H1 (cell line): ENCODE measurements around the gene GPR139. TPM values are rescaled to one million over a fixed set of nuclear protein-coding genes. Genes with fewer than 3 reads are reported as not detected.

Experiments used
- CBX8 ChIP-seq: fragments of 300-800, 300-1000 bp; sonication (generic); IDR thresholded peaks from 2 replicates; pipeline ENCODE4 v1.7.1; 2016; ENCODE audit warnings: low read depth, low read length, borderline replicate concordance
- HDAC2 ChIP-seq, 2 experiments: fragments of 300-600 bp in 1 of 2; sonication (generic) in 1 of 2; IDR thresholded peaks; 2 replicates each; pipeline ENCODE4 v1.6.1; 2011 to 2012; ENCODE audit warnings: low read depth in 2 of 2, low read length in 2 of 2, mild to moderate bottlenecking in 2 of 2, moderate library complexity in 2 of 2, borderline replicate concordance in 1 of 2, inconsistent platforms in 1 of 2
- HDAC6 ChIP-seq: IDR thresholded peaks from one replicate; pipeline ENCODE4 v1.7.1; 2012; ENCODE audit warnings: low read depth, mild to moderate bottlenecking, inconsistent platforms, low read length, moderate library complexity
- JUN ChIP-seq: IDR thresholded peaks from 2 replicates; pipeline ENCODE4 v1.6.1; 2011; ENCODE audit warnings: low read depth, mild to moderate bottlenecking, improper control_type of control experiment, low read length
- NRF1 ChIP-seq: IDR thresholded peaks from 2 replicates; pipeline ENCODE4 v1.6.1; 2011; ENCODE audit warnings: mild to moderate bottlenecking, low read depth, low read length, improper control_type of control experiment
- RFX5 ChIP-seq: IDR thresholded peaks from 2 replicates; pipeline ENCODE4 v1.6.1; 2011; ENCODE audit warnings: low read depth, low read length, improper control_type of control experiment, borderline replicate concordance
- RXRA ChIP-seq: IDR thresholded peaks from 2 replicates; pipeline ENCODE4 v1.6.1; 2011; ENCODE audit warnings: low read depth, mild to moderate bottlenecking, low read length, moderate library complexity; ENCODE audit not compliant: insufficient read depth
- polyA plus RNA-seq, 7 experiments: library from polyadenylated mRNA; depleted of rRNA in 3 of 7; stranded (reverse) in 5 of 7; unstranded in 2 of 7; fragments of >200 nt in 5 of 7; fragments of 200-250 nt in 2 of 7; gene quantifications; 1 replicate in 5 of 7; 2 replicates in 1 of 7; 4 replicates in 1 of 7; pipeline versions ENCODE4 v1.2.1 to v1.2.3, GENCODE V29; 2011 to 2013; ENCODE audit warnings: missing spikeins in 2 of 7, mixed read lengths in 2 of 7
- total RNA-seq: library from RNA; stranded (reverse); fragmentation: NEBNext Ultra II Directional; extraction: Animal tissue kit (Norgen Biotek cat#: 25700); gene quantifications from 2 replicates; pipeline ENCODE4 v1.2.1, GENCODE V29; 2021
- TF ChIP-seq, protein P1 (sequence below): fragments of 300-600 bp; sonication (generic); IDR thresholded peaks from 2 replicates; pipeline ENCODE4 v1.7.1; 2012; ENCODE audit warnings: low read length, moderate library complexity, mild to moderate bottlenecking, inconsistent platforms; ENCODE audit not compliant: insufficient replicate concordance

Gene GPR139
- total and polyA plus RNA-seq, 2 of the 8 experiments (the other 6 are each of a cell fraction or from before 2014, with no cell fraction given) = 0.84 to 2.2 TPM

DNA sequence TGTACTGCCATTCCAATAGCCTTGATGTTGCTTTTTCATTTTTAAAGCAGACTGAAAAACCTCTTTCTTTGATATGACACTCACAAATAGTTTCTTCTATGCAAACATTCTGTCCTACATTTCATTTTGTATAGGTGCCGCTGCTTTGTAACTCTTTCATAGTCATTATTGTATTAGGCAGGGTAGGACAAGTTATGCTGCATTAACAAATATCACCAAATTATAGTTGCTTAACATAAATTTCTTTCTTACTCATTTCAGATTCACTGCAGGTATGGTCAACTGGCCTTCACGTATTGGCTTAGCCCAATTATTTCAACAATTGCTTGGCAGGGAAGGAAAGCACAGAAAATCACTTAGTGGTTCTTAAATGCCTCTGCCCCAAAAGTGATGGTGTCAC lies 70.8 kb downstream of the GPR139 start (continued):
- TF ChIP-seq, protein P1, sequence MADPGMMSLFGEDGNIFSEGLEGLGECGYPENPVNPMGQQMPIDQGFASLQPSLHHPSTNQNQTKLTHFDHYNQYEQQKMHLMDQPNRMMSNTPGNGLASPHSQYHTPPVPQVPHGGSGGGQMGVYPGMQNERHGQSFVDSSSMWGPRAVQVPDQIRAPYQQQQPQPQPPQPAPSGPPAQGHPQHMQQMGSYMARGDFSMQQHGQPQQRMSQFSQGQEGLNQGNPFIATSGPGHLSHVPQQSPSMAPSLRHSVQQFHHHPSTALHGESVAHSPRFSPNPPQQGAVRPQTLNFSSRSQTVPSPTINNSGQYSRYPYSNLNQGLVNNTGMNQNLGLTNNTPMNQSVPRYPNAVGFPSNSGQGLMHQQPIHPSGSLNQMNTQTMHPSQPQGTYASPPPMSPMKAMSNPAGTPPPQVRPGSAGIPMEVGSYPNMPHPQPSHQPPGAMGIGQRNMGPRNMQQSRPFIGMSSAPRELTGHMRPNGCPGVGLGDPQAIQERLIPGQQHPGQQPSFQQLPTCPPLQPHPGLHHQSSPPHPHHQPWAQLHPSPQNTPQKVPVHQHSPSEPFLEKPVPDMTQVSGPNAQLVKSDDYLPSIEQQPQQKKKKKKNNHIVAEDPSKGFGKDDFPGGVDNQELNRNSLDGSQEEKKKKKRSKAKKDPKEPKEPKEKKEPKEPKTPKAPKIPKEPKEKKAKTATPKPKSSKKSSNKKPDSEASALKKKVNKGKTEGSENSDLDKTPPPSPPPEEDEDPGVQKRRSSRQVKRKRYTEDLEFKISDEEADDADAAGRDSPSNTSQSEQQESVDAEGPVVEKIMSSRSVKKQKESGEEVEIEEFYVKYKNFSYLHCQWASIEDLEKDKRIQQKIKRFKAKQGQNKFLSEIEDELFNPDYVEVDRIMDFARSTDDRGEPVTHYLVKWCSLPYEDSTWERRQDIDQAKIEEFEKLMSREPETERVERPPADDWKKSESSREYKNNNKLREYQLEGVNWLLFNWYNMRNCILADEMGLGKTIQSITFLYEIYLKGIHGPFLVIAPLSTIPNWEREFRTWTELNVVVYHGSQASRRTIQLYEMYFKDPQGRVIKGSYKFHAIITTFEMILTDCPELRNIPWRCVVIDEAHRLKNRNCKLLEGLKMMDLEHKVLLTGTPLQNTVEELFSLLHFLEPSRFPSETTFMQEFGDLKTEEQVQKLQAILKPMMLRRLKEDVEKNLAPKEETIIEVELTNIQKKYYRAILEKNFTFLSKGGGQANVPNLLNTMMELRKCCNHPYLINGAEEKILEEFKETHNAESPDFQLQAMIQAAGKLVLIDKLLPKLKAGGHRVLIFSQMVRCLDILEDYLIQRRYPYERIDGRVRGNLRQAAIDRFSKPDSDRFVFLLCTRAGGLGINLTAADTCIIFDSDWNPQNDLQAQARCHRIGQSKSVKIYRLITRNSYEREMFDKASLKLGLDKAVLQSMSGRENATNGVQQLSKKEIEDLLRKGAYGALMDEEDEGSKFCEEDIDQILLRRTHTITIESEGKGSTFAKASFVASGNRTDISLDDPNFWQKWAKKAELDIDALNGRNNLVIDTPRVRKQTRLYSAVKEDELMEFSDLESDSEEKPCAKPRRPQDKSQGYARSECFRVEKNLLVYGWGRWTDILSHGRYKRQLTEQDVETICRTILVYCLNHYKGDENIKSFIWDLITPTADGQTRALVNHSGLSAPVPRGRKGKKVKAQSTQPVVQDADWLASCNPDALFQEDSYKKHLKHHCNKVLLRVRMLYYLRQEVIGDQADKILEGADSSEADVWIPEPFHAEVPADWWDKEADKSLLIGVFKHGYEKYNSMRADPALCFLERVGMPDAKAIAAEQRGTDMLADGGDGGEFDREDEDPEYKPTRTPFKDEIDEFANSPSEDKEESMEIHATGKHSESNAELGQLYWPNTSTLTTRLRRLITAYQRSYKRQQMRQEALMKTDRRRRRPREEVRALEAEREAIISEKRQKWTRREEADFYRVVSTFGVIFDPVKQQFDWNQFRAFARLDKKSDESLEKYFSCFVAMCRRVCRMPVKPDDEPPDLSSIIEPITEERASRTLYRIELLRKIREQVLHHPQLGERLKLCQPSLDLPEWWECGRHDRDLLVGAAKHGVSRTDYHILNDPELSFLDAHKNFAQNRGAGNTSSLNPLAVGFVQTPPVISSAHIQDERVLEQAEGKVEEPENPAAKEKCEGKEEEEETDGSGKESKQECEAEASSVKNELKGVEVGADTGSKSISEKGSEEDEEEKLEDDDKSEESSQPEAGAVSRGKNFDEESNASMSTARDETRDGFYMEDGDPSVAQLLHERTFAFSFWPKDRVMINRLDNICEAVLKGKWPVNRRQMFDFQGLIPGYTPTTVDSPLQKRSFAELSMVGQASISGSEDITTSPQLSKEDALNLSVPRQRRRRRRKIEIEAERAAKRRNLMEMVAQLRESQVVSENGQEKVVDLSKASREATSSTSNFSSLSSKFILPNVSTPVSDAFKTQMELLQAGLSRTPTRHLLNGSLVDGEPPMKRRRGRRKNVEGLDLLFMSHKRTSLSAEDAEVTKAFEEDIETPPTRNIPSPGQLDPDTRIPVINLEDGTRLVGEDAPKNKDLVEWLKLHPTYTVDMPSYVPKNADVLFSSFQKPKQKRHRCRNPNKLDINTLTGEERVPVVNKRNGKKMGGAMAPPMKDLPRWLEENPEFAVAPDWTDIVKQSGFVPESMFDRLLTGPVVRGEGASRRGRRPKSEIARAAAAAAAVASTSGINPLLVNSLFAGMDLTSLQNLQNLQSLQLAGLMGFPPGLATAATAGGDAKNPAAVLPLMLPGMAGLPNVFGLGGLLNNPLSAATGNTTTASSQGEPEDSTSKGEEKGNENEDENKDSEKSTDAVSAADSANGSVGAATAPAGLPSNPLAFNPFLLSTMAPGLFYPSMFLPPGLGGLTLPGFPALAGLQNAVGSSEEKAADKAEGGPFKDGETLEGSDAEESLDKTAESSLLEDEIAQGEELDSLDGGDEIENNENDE = no peak
- TF ChIP-seq CBX8 (no peak), RXRA (no peak), HDAC6 (no peak), HDAC2 (IDR thresholded peaks at IDR 0.05; ENCODE audit: borderline replicate concordance in 1 of 2, low read depth in 2 of 2, low read length in 2 of 2) (no peak), RFX5 (no peak), NRF1 (no peak), JUN (no peak)
